Sciatic nerve (tissue), 2 donors: ENCODE data around the gene SRSF11. TPM values are rescaled to one million over a fixed set of nuclear protein-coding genes. Genes with fewer than 3 reads are reported as not detected.

Experiments used
- ATAC-seq: fragments of 200-7000 bp; cut with Tn5 transposase; one replicate; pipeline ENCODE4 v1.9.1; 2020; ENCODE audit warnings: mild to moderate bottlenecking, moderate library complexity
- DNase-seq: peaks from one replicate; pipeline ENCODE4 v3.0.0-alpha.2; 2020; ENCODE audit warnings: low spot score
- intact Hi-C: fragments of 100-400 bp; cut with DNase I; formaldehyde crosslinking; loops from one replicate; pipeline ENCODE4 v1.14.2; 2022
- total RNA-seq: library from RNA; stranded (reverse); fragmentation: NEBNext Ultra II Directional; extraction: Animal tissue kit (Norgen Biotek cat#: 25700); gene quantifications from one replicate; pipeline ENCODE4 v1.2.1, GENCODE V29; 2021
- donor health status: DM: no; HTN: no; CAD: no.
- donor health status: DM: no; HTN: no; CAD: no.

Gene SRSF11
- total RNA-seq, 1 donor from 2014 or later: 228 TPM

DNA sequence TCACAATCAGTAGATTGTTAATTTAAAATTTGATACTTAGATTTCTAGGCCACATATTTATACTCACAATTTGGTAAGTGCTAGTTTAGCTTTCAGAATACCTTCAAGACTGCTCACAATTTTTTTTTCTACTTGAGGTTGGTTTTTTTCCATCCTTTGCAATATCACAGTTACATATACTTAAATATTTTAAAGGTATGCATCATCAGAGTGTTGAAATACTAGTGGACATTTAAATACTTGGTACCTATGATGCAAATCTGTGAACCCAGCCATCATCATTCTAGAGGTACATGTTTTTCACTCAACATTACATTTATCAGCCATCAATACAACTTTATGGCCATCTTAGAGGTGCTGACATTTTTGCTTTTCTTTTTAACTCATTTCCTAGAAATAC, 9.6 kb upstream of the SRSF11 start:
- intact Hi-C loops: no loop called here
- DNase-seq: no peak
- ATAC-seq: no peak

DNA sequence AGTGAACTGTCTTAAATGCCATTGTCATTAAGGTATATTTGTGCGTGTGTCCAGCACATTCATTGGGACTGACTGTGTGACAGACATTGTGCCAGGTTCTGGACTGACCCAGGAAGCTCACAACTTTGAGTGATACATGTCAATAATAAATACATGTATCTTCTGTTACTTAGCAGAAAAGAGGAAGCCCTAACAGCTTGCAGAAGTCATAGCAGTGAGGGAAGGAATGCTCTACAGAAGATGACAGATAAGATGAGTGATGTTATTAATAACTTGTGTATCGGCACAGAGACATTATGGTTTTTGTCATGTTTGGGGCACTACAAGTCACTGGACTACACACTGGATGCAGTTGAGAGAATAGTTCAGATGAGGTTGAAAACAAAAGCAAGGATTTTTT, 1.2 kb upstream of the SRSF11 start:
- intact Hi-C loops: no loop called here
- DNase-seq (no peak), ATAC-seq (no peak)

DNA sequence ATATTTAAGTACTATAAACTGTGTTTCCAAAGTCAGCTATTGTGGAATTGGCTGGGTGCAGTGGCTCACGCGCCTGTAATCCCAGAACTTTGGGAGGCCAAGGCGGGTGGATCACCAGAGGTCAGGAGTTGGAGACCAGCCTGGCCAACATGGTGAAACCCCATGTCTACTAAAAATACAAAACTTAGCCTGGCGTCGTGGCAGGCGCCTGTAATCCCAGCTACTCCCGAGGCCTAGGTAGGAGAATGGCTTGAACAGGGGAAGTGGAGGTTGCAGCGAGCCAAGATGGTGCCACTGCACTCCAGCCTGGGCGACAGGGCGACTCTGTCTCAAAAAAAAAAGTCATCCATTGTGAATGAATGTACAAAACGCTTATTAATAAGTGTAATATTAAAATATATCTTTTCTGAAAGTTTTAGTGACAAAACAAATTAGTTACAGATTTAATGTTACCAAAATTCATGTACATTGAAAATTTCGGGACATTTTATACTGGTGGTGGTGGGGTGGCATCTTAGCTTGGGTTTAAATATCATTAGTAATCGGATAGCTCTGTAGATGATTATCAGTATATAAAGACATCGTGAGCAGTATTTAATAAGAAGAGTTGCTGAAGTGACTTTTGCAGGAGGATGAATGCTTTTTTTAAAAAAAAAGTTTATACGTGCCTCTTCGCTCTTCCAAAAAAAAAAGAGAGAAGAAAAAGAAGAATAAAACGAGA, 503 bp upstream of the SRSF11 start:
- DNase-seq: no peak
- intact Hi-C loops: no loop called here
- peak; percentile 2 for ATAC-seq

DNA sequence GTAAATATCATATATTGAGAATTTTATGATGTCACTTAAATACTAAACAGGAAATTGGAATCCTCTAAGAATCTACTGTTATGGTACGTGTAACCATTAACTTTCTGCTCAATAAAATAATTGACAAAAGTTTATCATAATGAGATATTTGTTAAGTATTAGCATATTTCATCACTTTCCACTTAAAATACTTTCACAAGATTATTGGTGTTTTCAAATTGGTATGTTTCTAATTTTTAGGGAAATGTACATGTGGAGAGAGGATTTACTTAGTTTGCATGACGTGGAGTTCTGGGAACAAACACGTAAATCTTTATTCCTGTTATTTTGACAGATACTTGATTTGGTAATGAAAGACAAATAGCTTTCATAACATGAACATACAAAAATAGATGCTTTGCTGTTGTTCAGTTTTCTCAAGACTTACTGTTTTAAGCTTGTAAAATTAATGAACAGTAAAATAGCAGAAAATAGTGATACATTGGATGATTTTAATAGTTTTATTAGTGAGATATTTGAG, 1.6 kb downstream of the SRSF11 start:
- DNase-seq (no peak), ATAC-seq (no peak)
- intact Hi-C loops: no loop called here

DNA sequence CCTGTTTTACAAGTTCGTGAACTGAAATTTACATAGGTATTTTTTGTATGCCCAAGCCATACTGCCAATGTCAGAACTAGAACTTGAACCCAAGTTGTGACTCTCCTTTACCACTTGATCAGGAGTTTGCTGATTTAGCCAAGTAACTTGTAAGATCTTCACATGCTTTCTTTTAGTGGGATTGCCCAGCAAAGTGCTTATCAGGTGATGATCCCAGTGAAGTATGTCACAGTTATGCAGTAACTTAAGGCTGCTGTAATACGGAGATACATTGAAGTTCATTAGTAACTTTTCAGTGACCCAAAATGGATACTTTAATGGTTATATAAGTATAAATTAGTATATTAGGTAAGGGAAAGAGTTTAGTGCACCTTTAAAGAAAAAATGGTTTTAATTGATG, 3.8 kb downstream of the SRSF11 start:
- intact Hi-C loops: no loop called here
- no peak for ATAC-seq
- DNase-seq: no peak

DNA sequence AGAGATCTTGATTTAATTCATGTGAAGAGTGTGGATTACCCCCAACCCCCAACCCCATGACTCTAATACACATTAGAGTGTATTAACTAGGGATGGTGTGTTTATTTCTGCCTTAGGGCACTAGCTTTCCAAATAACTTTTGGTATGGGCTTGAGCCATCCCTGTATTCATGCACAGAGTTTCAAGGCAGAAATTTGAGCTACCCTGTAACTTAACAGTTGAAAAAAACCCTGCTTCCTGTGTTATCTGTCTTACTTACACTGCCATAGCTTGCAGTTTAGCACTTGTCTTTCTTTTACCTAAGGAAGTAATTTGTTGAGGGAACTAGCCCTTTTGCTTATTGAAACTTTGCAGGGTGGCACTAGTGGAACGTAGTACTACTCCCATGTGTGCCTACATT, 6.3 kb downstream of the SRSF11 start:
- ATAC-seq (no peak), DNase-seq (no peak)
- intact Hi-C loops: no loop called here

DNA sequence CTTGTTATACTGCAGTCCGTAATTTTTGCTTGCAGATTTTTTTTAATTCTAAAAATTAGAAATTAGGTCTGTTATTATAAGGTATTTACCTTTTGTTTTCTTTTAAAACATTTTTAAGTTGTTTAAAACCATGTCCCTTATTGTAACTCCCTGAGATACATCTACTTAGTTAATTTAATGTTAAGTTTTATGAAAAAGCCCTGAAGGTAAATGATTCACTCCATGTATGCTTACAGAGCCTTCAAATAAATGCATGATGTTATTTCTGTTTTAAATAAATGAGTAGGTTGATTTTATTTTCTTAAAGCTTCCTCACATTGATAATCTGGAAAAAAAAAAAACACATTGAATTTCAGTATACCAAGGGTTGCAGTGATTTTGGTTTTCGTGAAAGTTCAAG, 7.5 kb downstream of the SRSF11 start:
- ATAC-seq (no peak), DNase-seq (no peak)
- intact Hi-C loops: no loop called here

DNA sequence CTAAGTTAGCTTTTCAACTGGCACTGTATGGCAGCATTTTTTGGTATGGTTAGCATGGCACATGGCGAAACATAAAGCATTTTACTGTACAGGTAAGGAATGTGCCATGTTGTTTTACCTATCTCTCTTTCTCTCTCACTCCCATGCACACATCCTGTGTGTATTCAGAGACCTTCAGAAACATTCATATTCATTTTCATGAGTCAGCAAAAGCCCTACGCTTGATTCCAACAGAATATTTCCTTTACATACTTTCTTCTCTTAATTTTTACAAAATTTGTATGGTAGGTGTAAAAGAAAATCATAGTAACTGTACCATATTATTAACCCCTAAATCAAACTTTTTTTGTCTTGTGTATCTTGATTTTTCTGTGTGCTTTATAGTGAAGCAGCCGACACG, 10.3 kb downstream of the SRSF11 start:
- intact Hi-C loops: no loop called here
- no peak for DNase-seq
- no peak for ATAC-seq

DNA sequence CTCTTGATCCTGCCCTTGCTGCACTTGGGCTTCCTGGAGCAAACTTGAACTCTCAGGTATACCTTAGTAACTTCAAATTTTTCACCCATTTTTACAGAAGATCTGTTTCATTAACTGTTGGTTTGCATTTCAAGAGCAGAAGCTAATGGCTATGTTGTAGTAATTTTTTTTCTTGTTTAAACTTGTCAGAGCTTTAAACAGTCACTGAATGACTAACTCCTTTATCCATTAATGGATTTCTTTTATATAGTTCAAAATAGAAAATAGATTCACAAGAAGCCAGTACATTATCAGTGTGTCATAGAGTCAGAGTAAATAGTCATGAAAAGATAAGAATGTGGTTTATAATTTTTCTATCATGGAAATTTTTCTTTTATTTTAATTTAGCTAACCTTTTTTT, 13.6 kb downstream of the SRSF11 start:
- DNase-seq: no peak
- intact Hi-C loops: no loop called here
- no peak for ATAC-seq

DNA sequence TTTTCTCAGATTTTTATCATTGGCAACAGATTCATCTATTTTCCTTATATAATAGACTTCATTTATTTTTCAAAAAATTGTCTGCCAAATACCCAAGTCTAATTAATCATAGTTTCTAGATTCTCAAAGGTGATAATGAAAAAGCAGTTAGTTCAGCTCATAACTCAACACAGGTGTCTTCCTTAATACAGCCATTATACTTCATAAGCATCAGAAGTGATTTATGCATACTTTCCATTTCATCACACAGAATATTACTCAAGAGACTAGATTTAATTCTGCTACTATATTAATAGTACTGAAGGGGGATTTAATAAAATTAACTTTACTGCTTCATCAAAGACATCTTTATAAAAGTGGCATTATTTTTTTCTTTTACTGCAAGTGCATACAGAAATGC, 18.8 kb downstream of the SRSF11 start:
- intact Hi-C loops: no loop called here
- ATAC-seq (no peak), DNase-seq (no peak)

DNA sequence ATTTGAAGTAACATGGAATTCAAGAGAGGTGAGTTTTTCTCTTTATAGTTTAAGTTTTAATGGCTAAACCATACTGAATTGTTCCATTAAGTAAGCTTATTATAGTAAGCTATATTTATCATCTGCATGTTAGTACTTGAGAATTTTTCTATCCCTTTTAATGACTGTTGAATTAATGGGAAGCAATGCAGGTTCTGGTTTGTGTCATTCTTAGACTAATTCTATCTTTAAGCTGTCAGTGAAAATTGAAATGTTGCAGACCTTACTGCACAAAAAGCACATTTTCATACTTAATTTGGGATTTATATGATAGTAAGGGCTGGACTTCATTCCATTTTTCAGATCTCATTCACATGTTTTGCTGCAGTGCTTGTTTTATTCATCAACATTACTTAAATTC, 25.9 kb downstream of the SRSF11 start:
- DNase-seq: no peak
- no peak for ATAC-seq
- intact Hi-C loops: no loop called here

DNA sequence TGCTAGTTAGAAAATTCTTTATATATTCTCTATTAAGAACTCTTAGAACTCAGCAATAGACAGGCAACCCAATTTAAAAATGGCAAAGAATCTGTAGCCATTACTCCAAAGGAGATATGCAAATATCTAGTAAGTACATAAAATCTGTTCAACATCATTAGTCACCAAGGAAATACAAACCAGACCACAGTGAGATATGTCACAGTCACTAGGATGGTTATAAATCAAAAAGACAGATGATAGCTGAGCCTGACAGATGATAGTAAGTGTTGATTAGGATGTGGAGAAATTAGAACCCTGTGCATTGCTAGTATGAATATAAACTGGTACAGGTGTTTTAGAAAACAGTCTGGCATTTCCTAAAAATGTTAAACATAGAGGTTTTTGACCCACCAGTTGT, 26.6 kb downstream of the SRSF11 start:
- ATAC-seq (no peak), DNase-seq (no peak)
- intact Hi-C loops: no loop called here

DNA sequence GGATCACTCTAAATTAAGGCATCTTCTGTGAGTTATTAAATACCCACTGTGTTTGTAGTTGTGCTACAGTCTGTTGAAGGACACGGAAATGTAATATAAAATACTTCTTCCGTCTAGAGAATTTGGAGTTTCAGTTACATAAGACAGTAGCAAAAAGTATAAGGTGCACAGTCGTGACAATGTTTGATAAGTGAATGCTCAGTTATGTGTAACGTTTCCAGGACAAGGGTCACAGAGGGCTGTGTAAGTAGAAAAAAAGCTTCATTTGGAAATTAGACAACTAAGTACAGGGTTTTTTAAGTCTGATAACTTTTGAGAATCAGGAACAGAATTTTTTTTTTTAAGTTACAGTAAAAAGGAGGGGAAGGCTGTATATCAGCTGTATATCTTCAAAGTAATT, 27.5 kb downstream of the SRSF11 start:
- no peak for ATAC-seq
- intact Hi-C loops: no loop called here

DNA sequence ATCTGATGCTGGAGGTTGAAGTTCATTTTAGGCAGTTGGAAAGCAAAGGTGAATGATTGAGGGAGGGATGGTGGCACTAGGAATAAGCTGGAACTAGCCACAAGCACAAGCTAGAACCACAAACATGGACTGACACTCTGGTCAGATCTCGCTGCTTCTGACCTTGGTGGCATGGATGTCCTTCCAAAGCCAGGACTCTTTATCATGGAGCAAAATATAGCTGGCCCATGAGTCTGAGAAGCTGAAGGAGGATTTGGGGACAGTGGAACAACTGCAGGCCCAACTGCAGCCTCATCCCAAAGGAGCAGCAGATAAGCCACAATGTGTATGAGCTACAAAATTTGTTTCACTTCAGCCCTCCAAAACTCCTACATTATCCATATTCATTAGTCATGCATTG, 35.5 kb downstream of the SRSF11 start:
- intact Hi-C loops: no loop called here
- DNase-seq (no peak), ATAC-seq (no peak)

More for the DNA sequence above, 27.5 kb downstream of the SRSF11 start:
- no peak for DNase-seq

DNA sequence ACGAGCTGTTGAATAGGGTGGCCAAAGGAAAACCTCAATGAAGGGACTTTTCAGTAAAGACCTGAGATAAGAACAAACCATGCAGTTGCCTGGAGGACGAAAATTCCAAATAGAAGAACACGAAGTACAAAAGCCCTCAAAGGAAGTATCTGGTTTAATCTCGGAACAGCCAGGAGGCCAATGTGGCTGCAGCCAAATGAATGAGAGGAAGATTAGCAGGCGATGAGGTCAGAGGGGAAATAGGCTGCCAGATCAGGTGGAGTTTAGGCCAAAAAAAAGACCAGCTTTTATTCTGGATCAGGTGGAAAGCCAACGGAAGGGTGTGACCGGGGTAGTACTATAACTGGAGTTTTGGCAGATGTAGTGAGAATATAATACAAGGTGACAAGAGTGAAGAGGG, 43.7 kb downstream of the SRSF11 start:
- intact Hi-C loops: no loop called here
- DNase-seq (no peak), ATAC-seq (no peak)

DNA sequence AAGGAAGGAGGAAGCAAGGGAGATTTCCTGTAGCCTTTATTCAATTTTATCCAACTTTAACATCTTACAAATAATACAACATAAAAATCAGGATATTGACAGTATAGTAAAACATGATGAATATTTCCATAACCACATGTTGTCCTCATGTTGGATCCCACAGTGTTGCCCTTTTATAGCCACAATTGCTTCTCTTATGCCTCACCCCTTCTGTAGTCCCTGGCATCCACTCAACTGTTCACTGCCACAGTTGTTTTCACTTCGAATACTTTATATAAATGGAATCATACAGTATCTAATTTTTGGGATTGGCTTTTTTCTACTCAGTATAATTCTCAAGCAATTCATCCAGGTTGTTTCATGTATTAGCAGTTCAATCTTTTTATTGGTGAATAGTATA, 44.8 kb downstream of the SRSF11 start:
- DNase-seq (no peak), ATAC-seq (no peak)
- intact Hi-C loops: no loop called here

DNA sequence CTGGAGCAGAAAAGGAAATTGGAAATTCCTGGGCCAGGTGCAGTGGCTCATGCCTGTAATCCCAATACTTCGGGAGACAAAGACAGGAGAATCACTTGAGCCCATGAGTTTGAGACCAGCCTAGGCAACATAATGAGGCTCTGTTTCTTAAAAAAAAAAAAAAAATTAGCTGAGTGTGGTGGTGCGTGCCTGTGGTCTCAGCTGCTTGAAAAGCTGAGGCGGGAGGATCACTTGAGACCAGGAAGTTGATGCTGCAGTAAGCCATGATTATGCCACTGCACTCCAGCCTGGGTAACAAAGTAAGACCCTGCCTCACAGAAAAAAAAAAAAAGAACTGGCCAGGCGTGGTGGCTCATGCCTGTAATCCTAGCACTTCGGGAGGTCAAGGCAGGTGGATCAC, 56.7 kb downstream of the SRSF11 start:
- no peak for ATAC-seq
- DNase-seq: no peak
- intact Hi-C loops: loop anchor here (5.0 kb wide), 1 partner anchor 884 kb away; no protein-coding TSS in a partner anchor

DNA sequence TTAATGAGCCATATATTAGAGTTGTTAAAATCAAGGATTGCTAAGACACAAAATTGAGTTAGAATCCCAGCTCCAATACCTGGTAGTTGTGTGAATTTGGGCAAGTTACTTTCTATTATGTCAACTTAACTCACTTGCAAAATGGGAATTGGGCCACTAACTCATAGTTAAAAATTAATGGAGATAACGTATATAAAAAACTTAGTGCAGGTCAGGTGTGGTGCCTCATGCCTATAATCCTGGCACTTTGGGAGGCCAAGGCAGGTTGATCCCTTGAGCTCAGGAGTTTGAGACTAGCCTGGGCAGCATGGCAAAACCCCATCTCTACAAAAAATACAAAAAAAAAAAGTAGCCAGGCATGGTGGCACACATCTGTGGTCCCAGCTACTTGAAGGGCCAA, 57.5 kb downstream of the SRSF11 start:
- intact Hi-C loops: loop anchor here (5.0 kb wide), 1 partner anchor 884 kb away; no protein-coding TSS in a partner anchor
- no peak for ATAC-seq

DNA sequence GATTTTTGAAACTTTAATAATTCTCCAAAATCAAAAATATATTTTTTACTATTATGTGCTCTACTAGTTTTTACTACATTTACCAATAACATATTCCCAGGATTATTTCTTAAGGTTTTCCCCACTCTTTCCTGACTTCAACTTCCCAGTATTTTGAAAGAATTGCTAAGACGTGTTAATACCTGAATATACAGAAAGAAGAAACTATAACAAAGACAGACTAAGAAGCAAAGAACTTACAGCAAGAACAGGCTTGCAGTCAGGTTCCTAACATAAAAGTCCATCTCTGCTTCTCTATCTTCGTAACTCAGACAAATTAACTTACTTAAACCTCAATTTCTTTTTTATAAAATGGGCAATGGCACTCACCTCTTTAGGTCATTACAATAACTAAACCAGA, 63.2 kb downstream of the SRSF11 start:
- intact Hi-C loops: no loop called here

More for the DNA sequence above, 57.5 kb downstream of the SRSF11 start:
- no peak for DNase-seq

DNA sequence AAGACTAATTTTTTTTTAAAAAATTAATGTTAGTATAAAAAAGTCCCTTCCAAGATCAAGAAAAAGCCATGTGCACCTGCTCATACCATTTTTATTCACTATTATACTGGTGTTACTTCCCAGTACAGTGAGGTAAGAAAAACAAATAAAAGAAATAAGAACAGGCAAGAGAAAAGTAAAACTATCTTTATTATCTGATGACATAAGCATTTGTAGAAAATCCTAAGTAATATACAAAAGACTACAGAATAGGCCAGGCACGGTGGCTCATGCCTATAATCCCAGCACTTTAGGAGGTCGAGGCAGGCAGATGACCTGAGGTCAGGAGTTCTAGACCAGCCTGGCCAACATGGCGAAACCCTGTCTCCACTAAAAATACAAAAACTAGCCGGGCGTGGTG, 65.3 kb downstream of the SRSF11 start:
- intact Hi-C loops: no loop called here

More for the DNA sequence above, 63.2 kb downstream of the SRSF11 start:
- DNase-seq (no peak), ATAC-seq (no peak)

DNA sequence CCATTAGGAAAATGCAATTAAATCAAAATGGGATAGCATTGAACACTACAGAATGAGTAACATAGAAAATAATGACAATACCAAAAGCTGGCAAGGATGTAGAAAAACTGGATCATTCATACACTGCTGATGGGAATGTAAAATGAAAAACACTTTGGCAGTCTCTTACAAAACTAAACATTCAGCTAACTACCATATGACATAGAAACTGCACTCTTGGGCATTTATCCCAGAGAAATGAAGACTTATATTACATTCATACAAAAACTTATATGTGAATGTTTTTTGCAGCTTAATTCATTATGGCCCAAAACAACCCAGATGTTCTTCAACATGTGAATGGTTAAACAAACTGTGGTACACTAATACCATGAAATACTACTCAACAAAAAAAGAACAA, 67.0 kb downstream of the SRSF11 start:
- no peak for ATAC-seq
- intact Hi-C loops: no loop called here
- no peak for DNase-seq

More for the DNA sequence above, 65.3 kb downstream of the SRSF11 start:
- no peak for ATAC-seq
- no peak for DNase-seq
